GM15510 (cell line): ENCODE measurements around the gene ERCC4.

Source experiments
- POLR2A ChIP-seq: IDR thresholded peaks from 3 replicates; pipeline ENCODE4 v1.6.1; 2011; ENCODE audit warnings: borderline replicate concordance; ENCODE audit not compliant: insufficient read length; ENCODE audit errors: extremely low read depth

ERCC4 gene

GRCh38 chr16:13919683-13920509, at the start of gene ERCC4:
Gene ERCC4, plus strand, starts transcription at chr16:13920154. Its CDS starts 12 bp downstream, at chr16:13920166.
- peak; percentile 82 for TF ChIP-seq POLR2A

DNA sequence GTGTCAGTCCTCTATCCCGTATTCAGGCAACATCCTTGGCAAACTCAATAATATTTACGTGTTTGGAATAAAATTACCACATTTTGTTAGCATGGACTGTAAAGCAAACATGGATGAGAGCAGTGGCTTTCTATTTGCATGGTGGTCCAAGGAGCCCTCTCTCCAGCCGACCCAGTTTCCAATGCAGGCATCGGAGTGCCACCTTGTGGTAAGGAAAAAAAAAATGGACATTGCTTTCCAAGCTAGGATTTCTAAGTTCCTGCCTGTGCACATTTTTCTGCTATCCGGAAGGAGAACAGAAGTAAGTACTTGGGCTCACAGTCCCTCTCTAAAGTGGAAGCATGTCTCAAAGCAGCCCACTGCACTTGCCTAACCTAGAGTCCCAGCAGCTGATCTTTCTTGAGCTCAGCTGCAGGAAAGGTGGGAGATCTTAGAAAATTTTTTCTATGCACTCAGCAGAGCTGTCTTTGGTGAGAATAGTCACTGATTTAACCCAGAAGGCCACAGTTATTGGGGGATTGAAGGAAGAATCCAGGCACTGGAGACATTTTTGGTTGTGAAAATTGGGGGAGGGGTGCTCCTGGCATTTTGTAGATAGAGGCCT, 46.0 kb upstream of the ERCC4 start:
- TF ChIP-seq POLR2A = no peak

DNA sequence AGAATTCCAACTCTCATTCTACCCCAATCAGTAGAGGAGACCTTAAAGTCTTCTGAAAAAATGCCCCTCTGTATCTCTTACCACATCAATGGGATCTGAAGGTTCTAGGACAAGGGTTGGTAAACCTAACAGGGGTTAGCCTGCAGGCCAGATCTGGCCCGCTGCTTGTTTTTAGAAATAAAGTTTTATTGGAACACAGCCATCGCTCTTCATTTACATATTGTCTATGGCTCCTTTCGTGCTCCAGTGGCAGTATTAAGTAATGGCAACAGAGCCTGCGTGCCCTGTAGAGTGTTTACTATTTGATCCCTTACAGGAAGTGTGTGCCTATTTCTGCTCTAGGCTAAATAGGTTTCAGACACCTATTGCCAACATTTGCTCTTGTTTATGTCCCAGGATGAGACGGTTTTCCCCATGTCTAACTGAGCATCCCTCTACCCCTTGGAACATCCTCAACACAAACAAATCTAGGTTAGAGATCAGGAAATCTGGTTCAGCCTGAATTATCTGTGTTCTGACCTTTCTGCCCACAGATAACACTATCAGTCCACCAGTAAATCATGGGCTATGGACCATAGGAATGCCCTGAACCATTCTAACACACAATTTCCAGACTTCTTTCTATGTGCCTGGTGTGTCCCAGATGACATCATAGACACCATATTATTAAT, 44.2 kb upstream of the ERCC4 start:
- TF ChIP-seq POLR2A = no peak

- TF ChIP-seq POLR2A = no peak
These were observed 36.7 kb upstream of the ERCC4 start for GRCh38 chr16:13883276-13883675.

DNA sequence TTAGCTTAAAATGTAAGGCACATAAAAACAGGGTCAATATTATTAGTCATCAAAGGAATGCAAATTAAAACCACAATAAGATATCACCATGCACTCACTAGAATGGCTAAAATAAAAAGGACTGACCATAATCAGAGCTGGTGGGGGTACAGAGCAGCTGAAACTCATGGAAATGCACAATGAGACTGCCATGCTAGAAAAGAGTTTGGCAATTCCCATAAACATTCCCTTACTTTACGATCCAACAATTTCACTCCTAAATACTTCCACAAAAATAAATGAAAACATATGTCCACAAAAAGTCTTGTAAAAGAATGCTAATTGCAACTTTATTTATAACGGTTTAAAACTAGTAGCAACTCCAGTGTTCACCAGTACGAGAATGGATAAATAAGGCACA, 36.1 kb upstream of the ERCC4 start:
- TF ChIP-seq POLR2A = no peak

DNA sequence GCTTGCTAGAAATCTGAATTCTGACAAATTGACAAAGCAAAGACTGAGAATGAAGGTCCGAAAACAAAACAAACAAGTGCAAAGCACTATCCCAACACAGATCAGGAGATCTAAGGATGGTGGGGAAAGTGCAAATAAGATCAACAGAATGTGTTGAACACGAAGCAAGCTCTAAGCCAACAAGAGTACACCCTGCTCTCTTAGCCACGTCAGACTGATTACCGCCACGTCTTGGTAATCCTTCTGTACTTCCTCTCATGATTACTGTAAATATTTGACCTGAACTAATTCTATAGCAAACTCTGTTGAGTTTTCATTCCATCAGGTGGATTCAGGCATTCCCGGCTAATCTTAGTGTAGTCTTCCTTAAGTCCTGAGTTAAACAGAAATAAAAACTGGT, 34.3 kb upstream of the ERCC4 start:
- no peak for TF ChIP-seq POLR2A

GRCh38 chr16:13886608-13887007, 33.3 kb upstream of the ERCC4 start:
- no peak for TF ChIP-seq POLR2A

GRCh38 chr16:13892301-13892700, 27.7 kb upstream of the ERCC4 start:
- TF ChIP-seq POLR2A = no peak

GRCh38 chr16:13895516-13895915, 24.4 kb upstream of the ERCC4 start:
- no peak for TF ChIP-seq POLR2A

DNA sequence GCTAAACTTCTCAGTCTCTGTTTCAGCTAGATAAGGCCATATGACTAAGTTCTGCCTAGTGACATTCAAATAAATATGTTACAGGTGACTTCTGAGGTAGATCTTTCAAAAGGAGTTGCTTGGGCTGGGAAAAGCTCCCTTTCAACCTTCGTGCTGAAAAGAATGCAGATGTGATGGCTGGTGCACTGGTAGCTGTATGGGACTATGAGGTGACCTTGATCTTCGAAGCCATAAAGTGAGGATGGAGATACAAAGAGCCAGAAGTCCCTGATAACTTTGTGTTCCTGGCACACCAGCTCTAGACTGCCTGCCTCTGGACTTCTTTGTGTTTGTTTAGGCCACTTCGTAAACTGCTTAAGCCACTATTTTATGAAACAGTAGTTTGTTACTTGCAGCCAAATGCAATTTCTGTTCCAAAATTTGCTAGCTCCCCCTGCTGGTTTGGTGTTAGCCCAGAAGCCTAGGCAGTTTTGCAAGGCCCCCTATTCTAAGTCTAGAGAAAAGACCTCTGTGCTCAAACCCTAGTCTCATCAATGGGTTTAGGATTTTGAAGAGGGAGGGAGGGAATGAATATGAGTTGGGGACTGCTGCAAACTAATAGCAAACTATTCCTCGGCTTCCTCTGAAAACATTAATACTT, 23.3 kb upstream of the ERCC4 start:
- no peak for TF ChIP-seq POLR2A

DNA sequence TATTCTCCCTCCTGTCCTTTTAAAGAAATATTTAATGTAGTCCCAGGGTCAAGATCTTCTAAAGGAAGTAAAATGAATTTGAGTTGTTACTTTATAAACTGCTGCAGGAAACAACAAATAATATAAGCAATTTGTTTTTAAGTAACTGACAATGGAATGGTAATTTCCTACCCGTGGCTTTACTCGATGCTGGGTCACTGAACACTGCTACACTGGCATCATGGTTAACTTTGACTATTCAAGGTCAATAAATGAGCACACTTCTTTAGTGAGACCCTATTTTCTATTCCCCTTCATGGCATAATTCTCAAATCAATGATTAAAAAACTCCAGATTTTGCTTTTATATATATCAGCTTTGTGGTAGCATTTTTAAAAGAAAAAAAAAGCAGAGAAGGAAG, 22.1 kb upstream of the ERCC4 start:
- no peak for TF ChIP-seq POLR2A

GRCh38 chr16:13898233-13898632, 21.7 kb upstream of the ERCC4 start:
- TF ChIP-seq POLR2A = no peak

DNA sequence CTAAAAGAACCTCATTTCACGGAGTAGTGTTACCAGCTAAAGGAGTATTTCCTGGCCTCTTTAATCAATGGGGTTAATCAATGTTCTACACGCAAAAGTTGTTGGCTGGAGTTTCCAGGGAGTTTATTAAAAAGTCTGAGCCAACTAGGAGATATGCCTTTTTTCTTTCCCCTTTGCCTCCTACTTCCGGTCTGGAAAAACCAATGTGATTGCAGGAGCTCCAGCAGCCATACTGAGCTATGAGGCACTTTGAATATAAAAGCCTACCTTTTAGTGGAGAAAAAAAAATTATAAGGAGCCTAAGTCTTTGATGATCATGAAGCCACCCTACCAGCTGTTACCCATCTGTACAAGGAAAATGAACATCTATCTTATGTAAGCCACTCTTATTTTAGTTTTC, 17.9 kb upstream of the ERCC4 start:
- no peak for TF ChIP-seq POLR2A

DNA sequence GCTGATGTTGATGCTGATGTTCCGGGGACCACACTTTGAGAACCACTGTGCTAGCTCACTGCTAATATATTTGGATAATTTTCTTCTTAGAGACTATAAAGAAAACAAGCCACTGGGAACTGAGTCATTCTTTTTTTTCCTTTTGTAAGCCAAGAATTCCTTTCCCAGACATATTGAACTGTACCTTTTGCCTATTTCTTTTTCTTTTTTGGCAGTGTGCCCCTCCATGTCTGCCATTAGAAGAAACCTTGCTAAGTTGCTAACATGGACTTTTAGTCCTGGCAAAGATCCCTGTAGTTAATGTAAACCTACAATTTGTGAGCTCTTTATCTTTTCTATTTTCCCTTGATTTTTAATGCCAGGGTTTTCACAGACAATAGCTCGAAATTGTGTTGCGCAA, 17.3 kb upstream of the ERCC4 start:
- no peak for TF ChIP-seq POLR2A

DNA sequence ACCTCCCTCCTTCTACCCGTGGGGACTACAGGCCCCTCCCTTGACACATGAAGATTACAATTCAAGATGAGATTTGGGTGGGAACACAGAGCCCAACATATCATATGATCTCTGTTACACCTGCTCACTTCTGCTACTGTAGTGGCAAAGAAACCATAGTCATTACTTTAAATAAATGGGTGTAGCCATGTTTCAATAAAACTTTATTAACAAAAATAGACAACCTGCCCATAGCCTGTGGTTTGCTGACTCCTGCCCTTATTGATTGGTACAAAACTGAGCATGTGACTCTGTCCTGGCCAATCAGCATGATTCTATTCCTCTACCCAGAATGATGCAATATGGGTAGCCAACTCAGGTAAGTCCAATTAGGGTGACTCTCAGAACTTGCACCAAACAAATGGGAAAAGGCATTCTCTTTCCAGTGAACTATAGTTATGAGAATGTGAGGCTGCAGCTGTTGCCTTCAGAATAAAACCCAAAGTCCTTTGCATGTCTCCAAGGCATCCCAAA, 15.7 kb upstream of the ERCC4 start:
- no peak for TF ChIP-seq POLR2A
